Kidney (tissue), 14 donors: ENCODE results near the gene MBD3L2B. TPM values are rescaled to one million over a fixed set of nuclear protein-coding genes. Genes with fewer than 3 reads are reported as not detected.

Source experiments
- DNase-seq, 5 donors: peaks; one replicate each; pipeline ENCODE4 v3.0.0-alpha.2; 2013 to 2020
- FAIRE-seq: peaks from 2 replicates; lab custom pipeline; 2012; peaks lifted over from hg19 to GRCh38; lab: Jason Lieb, UNC
- H3K27ac ChIP-seq, 2 donors: one replicate each; pipeline ENCODE4 v1.7.0; 2013; ENCODE audit warnings: low read depth in 2 of 2, low read length in 2 of 2, inconsistent platforms in 1 of 2
- H3K27me3 ChIP-seq: one replicate; pipeline ENCODE4 v1.7.1; 2013; ENCODE audit warnings: low read length, inconsistent platforms; ENCODE audit not compliant: control insufficient read depth, insufficient read depth
- H3K36me3 ChIP-seq, 3 donors: one replicate each; pipeline versions ENCODE4 v1.7.0 to v1.7.1; 2013; ENCODE audit warnings: low read length in 3 of 3, control low read depth in 1 of 3, inconsistent platforms in 1 of 3; ENCODE audit not compliant: insufficient read depth in 3 of 3, control insufficient read depth in 2 of 3
- H3K4me1 ChIP-seq, 3 donors: one replicate each; pipeline versions ENCODE4 v1.7.0 to v1.7.1; 2013; ENCODE audit warnings: low read length in 3 of 3, inconsistent platforms in 1 of 3, low read depth in 1 of 3; ENCODE audit not compliant: control insufficient read depth in 2 of 3, insufficient read depth in 2 of 3
- H3K4me3 ChIP-seq, 3 donors: one replicate each; pipeline versions ENCODE4 v1.7.0 to v1.8.1; 2013; ENCODE audit warnings: low read length in 3 of 3, control low read depth in 1 of 3, inconsistent platforms in 1 of 3
- H3K9ac ChIP-seq, 3 donors: one replicate each; pipeline versions ENCODE4 v1.7.0 to v1.7.1; 2013; ENCODE audit warnings: low read length in 3 of 3, control low read depth in 1 of 3, inconsistent platforms in 1 of 3
- H3K9me3 ChIP-seq, 3 donors: one replicate each; pipeline versions ENCODE4 v1.7.0 to v1.7.1; 2013; ENCODE audit warnings: low read length in 3 of 3, control low read depth in 1 of 3, inconsistent platforms in 1 of 3; ENCODE audit not compliant: control insufficient read depth in 2 of 3, insufficient read depth in 1 of 3
- CTCF ChIP-seq: IDR thresholded peaks from 3 replicates; pipeline ENCODE4 v1.5.1; 2012; ENCODE audit warnings: mild to moderate bottlenecking, moderate library complexity, borderline replicate concordance; ENCODE audit not compliant: insufficient read depth; ENCODE audit errors: extremely low read depth
- intact Hi-C: fragments of 100-400 bp; cut with DNase I; formaldehyde crosslinking; loops from one replicate; pipeline ENCODE4 v1.11.1; 2022
- polyA plus RNA-seq: library from polyadenylated mRNA; stranded (reverse); fragments of 350-450 nt; fragmentation: Illumina TruSeq; extraction: RNeasy Lipid Tissue Mini Kit (QIAGEN cat#74804); gene quantifications from one replicate; pipeline ENCODE4 v1.2.3, GENCODE V29; 2014; ENCODE audit warnings: low read depth, low replicate concordance; ENCODE audit not compliant: insufficient read depth
- total RNA-seq: library from RNA; stranded (reverse); fragmentation: NEBNext Ultra II Directional; extraction: Animal tissue kit (Norgen Biotek cat#: 25700); gene quantifications from one replicate; pipeline ENCODE4 v1.2.1, GENCODE V29; 2021
- donor health status: control.
- donor health status: control.
- donor health status: control.
- donor health status: control.
- donor health status: control.
- donor health status: DM: yes; HTN: yes; CAD: no.
- donor health status: Normal renal cell carcinoma (clear cell type).

The MBD3L2B gene
- total and polyA plus RNA-seq, 2 donors from 2014 or later = not detected

GRCh38 chr19:6988257-6988656 lies 33.0 kb downstream of the MBD3L2B start:
- Histone ChIP-seq H3K4me3 (no peak overlapping the region), H3K9me3 (peaks cover 0 to 12% (median 0%) of the 10 kb centered on the region in 3 donors), H3K4me1 (no peaks in the 10 kb centered on the region), H3K27ac (no peak overlapping the region), H3K27me3 (no peaks in the 10 kb centered on the region), H3K36me3 (no peaks in the 10 kb centered on the region), H3K9ac (no peak overlapping the region)
- DNase-seq (no peak), FAIRE-seq (no peak)
- no peak for TF ChIP-seq CTCF
- intact Hi-C loops = no loop called here

- Histone ChIP-seq H3K4me3 (no peak overlapping the region), H3K27ac (no peak overlapping the region), H3K9ac (no peak overlapping the region), H3K27me3 (no peaks in the 10 kb centered on the region), H3K36me3 (no peaks in the 10 kb centered on the region), H3K9me3 (peaks cover 0 to 12% (median 0%) of the 10 kb centered on the region in 3 donors), H3K4me1 (no peaks in the 10 kb centered on the region)
- intact Hi-C loops = no loop called here
- TF ChIP-seq CTCF = no peak
- DNase-seq = no peak
- FAIRE-seq = no peak
Measured at GRCh38 chr19:6987850-6988249, 33.4 kb downstream of the MBD3L2B start.

GRCh38 chr19:6983448-6983847 lies 37.8 kb downstream of the MBD3L2B start:
- H3K9ac ChIP-seq = no peak overlapping the region
- no peaks in the 10 kb centered on the region for H3K4me1 ChIP-seq
- H3K36me3 ChIP-seq = no peaks in the 10 kb centered on the region
- intact Hi-C loops = no loop called here
- no peak overlapping the region for H3K27ac ChIP-seq
- no peak for TF ChIP-seq CTCF
- H3K27me3 ChIP-seq = no peaks in the 10 kb centered on the region
- DNase-seq = no peak
- FAIRE-seq = no peak
- H3K9me3 ChIP-seq = peaks cover 0 to 12% (median 0%) of the 10 kb centered on the region in 3 donors
- no peak overlapping the region for H3K4me3 ChIP-seq

- Histone ChIP-seq H3K9ac (no peak overlapping the region), H3K9me3 (peaks cover 0 to 17% (median 6%) of the 10 kb centered on the region in 3 donors), H3K36me3 (no peaks in the 10 kb centered on the region), H3K4me1 (no peaks in the 10 kb centered on the region), H3K27ac (no peak overlapping the region), H3K4me3 (no peak overlapping the region), H3K27me3 (no peaks in the 10 kb centered on the region)
- FAIRE-seq = no peak
- TF ChIP-seq CTCF = no peak
- no peak for DNase-seq
- intact Hi-C loops = no loop called here
Measured at GRCh38 chr19:6979399-6979798, 41.8 kb downstream of the MBD3L2B start.
